Lower leg skin (tissue), 3 donors: Measurements from ENCODE around the gene TEX12.

Experiments used
- CTCF ChIP-seq, 3 donors: fragments of 450-650 bp; IDR thresholded peaks; one replicate each; pipeline ENCODE4 v1.5.1; 2016; ENCODE audit warnings: antibody characterized with exemption in 3 of 3, mild to moderate bottlenecking in 3 of 3, moderate library complexity in 2 of 3
- POLR2A ChIP-seq, 2 donors: fragments of 450-650 bp; IDR thresholded peaks; one replicate each; pipeline ENCODE4 v1.6.1; 2016 to 2017; ENCODE audit warnings: antibody characterized with exemption in 2 of 2, mild to moderate bottlenecking in 1 of 2, moderate library complexity in 1 of 2

- TF ChIP-seq CTCF (IDR thresholded peaks at IDR 0.05) = no peak
- no peak for TF ChIP-seq POLR2A (IDR thresholded peaks at IDR 0.05)
These were observed 15.7 kb downstream of the TEX12 start for GRCh38 chr11:112182867-112183266.
